GM18873 (cell line): Measurements from ENCODE around the gene TRPM3.

Experiments used
- ATAC-seq: cut with Tn5 transposase; IDR thresholded peaks from one replicate; pipeline ENCODE4 v1.9.1; 2021; ENCODE audit warnings: mild to moderate bottlenecking, moderate library complexity, moderate number of reproducible peaks; ENCODE audit not compliant: unreplicated experiment, low FRiP score

The TRPM3 gene

GRCh38 chr9:71121275-71122021 lies at the start of gene TRPM3:
Gene TRPM3, minus strand, starts transcription at chr9:71121621. Its CDS starts 267 bp downstream, at chr9:71121354.
- no peak for ATAC-seq

- no peak for ATAC-seq
Measured at GRCh38 chr9:71168418-71168817, 47.0 kb upstream of the TRPM3 start.

- ATAC-seq, result no peak
Measured at GRCh38 chr9:71162126-71162525, 40.7 kb upstream of the TRPM3 start.

- no peak for ATAC-seq
Measured at GRCh38 chr9:71157731-71158130, 36.3 kb upstream of the TRPM3 start.

- no peak for ATAC-seq
Measured at GRCh38 chr9:71147368-71147767, 25.9 kb upstream of the TRPM3 start.

- no peak for ATAC-seq
Measured at GRCh38 chr9:71146511-71146910, 25.1 kb upstream of the TRPM3 start.

- no peak for ATAC-seq
Measured at GRCh38 chr9:71145179-71145578, 23.8 kb upstream of the TRPM3 start.

- ATAC-seq, result no peak
Measured at GRCh38 chr9:71144495-71144894, 23.1 kb upstream of the TRPM3 start.

- no peak for ATAC-seq
Measured at GRCh38 chr9:71136696-71137095, 15.3 kb upstream of the TRPM3 start.

GRCh38 chr9:71131145-71131544 lies 9.7 kb upstream of the TRPM3 start:
- ATAC-seq, result no peak

- ATAC-seq, result no peak
Measured at GRCh38 chr9:71130521-71130920, 9.1 kb upstream of the TRPM3 start.

GRCh38 chr9:71128796-71129195 lies 7.4 kb upstream of the TRPM3 start:
- no peak for ATAC-seq

GRCh38 chr9:71127301-71127700 lies 5.9 kb upstream of the TRPM3 start:
- no peak for ATAC-seq

GRCh38 chr9:71122421-71122820 lies 1.0 kb upstream of the TRPM3 start:
- ATAC-seq, result no peak

GRCh38 chr9:71122022-71122275 lies 528 bp upstream of the TRPM3 start:
- ATAC-seq, result no peak

- no peak for ATAC-seq
Measured at GRCh38 chr9:71120501-71121247, 747 bp downstream of the TRPM3 start.

- no peak for ATAC-seq
Measured at GRCh38 chr9:71119746-71120145, 1.7 kb downstream of the TRPM3 start.

GRCh38 chr9:71118324-71118723 lies 3.1 kb downstream of the TRPM3 start:
- ATAC-seq, result no peak

- no peak for ATAC-seq
Measured at GRCh38 chr9:71115448-71115975, 5.9 kb downstream of the TRPM3 start.

- no peak for ATAC-seq
Measured at GRCh38 chr9:71112866-71113265, 8.6 kb downstream of the TRPM3 start.

- ATAC-seq, result no peak
Measured at GRCh38 chr9:71108937-71109336, 12.5 kb downstream of the TRPM3 start.

GRCh38 chr9:71106992-71107391 lies 14.4 kb downstream of the TRPM3 start:
- no peak for ATAC-seq
